Ishikawa (cell line): ENCODE data around the gene SLC7A4.

ENCODE experiments used
- CEBPB ChIP-seq: IDR thresholded peaks from 2 replicates; pipeline ENCODE4 v1.6.1; 2012
- CREB1 ChIP-seq: IDR thresholded peaks from 2 replicates; pipeline ENCODE4 v1.6.1; 2012; ENCODE audit warnings: low read depth
- EGR1 ChIP-seq: IDR thresholded peaks from 2 replicates; pipeline ENCODE4 v1.6.1; 2012
- EP300 ChIP-seq: IDR thresholded peaks from 2 replicates; pipeline ENCODE4 v1.6.1; 2012; ENCODE audit warnings: borderline replicate concordance
- FOXM1 ChIP-seq: IDR thresholded peaks from 2 replicates; pipeline ENCODE4 v1.6.1; 2012; ENCODE audit warnings: low read depth, borderline replicate concordance
- MAX ChIP-seq: IDR thresholded peaks from 2 replicates; pipeline ENCODE4 v1.6.1; 2012
- NFIC ChIP-seq: IDR thresholded peaks from 2 replicates; pipeline ENCODE4 v1.6.1; 2012
- RAD21 ChIP-seq: IDR thresholded peaks from 2 replicates; pipeline ENCODE4 v1.6.1; 2012; ENCODE audit warnings: low read depth
- TAF1 ChIP-seq: IDR thresholded peaks from 2 replicates; pipeline ENCODE4 v1.6.1; 2012; ENCODE audit warnings: low read depth, mild to moderate bottlenecking
- TCF12 ChIP-seq: IDR thresholded peaks from 2 replicates; pipeline ENCODE4 v1.6.1; 2012; ENCODE audit warnings: low read depth
- TEAD4 ChIP-seq: IDR thresholded peaks from 2 replicates; pipeline ENCODE4 v1.6.1; 2012
- USF1 ChIP-seq: IDR thresholded peaks from 2 replicates; pipeline ENCODE4 v1.6.1; 2012
- YY1 ChIP-seq: IDR thresholded peaks from 2 replicates; pipeline ENCODE4 v1.6.1; 2012; ENCODE audit warnings: low read depth
- ZBTB7A ChIP-seq: IDR thresholded peaks from 2 replicates; pipeline ENCODE4 v1.6.1; 2012; ENCODE audit warnings: low read depth
- TF ChIP-seq, protein P1 (sequence below): IDR thresholded peaks from 2 replicates; pipeline ENCODE4 v1.6.1; 2012; ENCODE audit warnings: low read depth, mild to moderate bottlenecking

The SLC7A4 gene

DNA sequence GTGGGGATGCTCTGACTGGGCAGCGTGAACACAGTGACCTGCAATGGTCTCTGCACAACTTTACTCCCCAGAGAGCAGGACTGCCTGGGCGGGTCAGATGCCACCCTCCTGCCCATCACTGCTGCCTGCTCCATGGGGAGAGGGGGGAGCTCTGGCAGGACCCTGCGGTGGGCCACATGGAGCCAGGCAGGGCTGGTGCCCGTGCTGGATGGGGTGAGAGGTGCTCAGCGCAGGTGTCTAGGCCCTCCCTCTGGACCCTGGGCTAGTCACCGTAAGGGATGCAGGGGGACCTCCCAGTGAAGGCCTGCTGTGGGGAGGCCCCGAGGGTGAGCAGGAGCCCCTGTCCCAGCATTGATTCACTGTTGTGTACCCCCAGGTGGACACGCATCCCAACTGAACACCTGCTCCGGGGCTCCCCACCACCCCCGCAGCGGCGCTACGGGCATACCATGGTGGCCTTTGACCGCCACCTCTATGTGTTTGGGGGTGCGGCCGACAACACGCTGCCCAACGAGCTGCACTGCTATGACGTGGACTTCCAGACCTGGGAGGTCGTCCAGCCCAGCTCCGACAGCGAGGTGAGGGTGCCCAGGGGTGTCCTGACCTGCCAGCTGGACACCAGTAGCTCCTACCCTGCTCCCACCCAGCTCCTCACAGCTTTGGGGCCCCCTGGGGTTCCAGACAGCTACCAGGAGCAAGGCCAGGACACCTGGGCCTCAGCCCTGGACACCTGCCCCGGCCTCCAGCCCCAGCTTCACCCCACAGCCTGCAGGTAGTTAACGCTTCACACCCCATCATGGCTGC lies 40.9 kb downstream of the SLC7A4 start:
- no peak for TF ChIP-seq EGR1
- TF ChIP-seq NFIC: no peak
- no peak for TF ChIP-seq USF1
- TF ChIP-seq, protein P1, sequence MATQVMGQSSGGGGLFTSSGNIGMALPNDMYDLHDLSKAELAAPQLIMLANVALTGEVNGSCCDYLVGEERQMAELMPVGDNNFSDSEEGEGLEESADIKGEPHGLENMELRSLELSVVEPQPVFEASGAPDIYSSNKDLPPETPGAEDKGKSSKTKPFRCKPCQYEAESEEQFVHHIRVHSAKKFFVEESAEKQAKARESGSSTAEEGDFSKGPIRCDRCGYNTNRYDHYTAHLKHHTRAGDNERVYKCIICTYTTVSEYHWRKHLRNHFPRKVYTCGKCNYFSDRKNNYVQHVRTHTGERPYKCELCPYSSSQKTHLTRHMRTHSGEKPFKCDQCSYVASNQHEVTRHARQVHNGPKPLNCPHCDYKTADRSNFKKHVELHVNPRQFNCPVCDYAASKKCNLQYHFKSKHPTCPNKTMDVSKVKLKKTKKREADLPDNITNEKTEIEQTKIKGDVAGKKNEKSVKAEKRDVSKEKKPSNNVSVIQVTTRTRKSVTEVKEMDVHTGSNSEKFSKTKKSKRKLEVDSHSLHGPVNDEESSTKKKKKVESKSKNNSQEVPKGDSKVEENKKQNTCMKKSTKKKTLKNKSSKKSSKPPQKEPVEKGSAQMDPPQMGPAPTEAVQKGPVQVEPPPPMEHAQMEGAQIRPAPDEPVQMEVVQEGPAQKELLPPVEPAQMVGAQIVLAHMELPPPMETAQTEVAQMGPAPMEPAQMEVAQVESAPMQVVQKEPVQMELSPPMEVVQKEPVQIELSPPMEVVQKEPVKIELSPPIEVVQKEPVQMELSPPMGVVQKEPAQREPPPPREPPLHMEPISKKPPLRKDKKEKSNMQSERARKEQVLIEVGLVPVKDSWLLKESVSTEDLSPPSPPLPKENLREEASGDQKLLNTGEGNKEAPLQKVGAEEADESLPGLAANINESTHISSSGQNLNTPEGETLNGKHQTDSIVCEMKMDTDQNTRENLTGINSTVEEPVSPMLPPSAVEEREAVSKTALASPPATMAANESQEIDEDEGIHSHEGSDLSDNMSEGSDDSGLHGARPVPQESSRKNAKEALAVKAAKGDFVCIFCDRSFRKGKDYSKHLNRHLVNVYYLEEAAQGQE: no peak
- no peak for TF ChIP-seq RAD21
- no peak for TF ChIP-seq EP300
- no peak for TF ChIP-seq MAX
- no peak for TF ChIP-seq CREB1
- TF ChIP-seq TCF12: no peak
- no peak for TF ChIP-seq YY1
- TF ChIP-seq FOXM1: no peak
- TF ChIP-seq TAF1: no peak
- no peak for TF ChIP-seq CEBPB
- no peak for TF ChIP-seq ZBTB7A

- TF ChIP-seq TAF1 (no peak), ZBTB7A (no peak), MAX (no peak), TCF12 (no peak), NFIC (no peak), RAD21 (no peak)
Measured at GRCh38 chr22:20990184-20991180, 41.9 kb downstream of the SLC7A4 start.

DNA sequence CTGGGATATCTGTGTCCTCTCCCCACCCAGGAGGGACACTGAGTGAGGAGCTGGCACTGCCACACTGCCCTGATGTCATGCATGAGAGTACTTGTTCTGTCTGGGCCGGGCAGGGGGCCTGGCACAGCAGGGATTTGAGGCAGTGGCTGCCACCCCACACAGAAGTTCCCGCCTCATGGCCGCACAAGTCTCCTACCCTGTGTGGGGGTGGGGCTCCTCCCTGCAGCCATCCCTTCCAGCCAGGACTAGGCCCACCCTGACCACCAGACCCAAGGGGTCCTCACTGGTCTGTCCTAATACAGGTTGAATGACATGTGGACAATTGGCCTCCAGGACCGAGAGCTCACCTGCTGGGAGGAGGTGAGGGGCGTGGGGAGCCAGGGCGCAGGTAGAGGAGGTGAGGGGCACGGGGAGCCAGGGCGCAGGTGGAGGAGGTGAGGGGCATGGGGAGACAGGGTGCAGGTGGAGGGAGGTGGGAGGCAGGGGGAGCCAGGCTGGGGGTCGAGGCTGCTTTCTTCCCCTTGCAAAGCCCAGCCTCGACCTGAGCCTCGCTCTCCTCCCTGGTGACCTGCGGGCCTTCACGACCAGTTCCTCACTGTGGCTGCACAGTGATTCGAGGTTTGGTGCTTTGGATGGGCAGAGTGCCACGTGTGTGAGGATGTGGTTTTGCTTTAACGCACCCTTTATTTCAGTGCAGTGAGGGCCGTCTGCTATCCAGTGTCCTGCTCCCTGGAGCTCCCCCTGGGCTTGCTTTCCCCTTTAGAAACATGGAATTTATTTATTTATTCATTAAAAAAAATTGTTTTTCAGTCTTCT lies 42.8 kb downstream of the SLC7A4 start:
- TF ChIP-seq NFIC (no peak), CEBPB (no peak), YY1 (no peak)

- TF ChIP-seq, protein P1: no peak
- TF ChIP-seq RAD21 (no peak), NFIC (no peak), YY1 (no peak), TCF12 (no peak), TEAD4 (no peak), CEBPB (no peak), TAF1 (no peak), MAX (no peak), EGR1 (no peak), FOXM1 (no peak), EP300 (no peak), USF1 (no peak), CREB1 (no peak), ZBTB7A (no peak)
Measured at GRCh38 chr22:20988573-20989322, 43.6 kb downstream of the SLC7A4 start.

DNA sequence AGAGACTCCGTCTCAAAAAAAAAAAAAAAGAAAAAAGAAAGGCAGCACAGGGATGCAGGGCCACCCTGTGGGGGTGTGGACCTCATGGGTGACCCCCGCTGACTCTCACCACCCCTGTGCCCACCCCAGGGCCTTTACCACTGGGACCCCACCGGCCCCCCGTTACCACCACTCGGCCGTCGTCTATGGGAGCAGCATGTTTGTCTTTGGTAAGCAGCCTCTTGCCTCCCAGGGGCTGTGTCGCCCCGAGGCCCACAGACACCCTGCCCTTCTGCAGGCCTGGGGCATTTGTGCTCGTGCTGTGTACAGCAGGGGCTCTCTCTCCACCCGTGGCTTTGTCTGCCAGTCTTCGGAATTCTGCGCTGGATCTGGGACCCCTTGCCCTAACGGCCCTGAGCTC lies 45.0 kb downstream of the SLC7A4 start:
- no peak for TF ChIP-seq TEAD4
